Kidney epithelial cell (primary cell): ENCODE measurements around the gene NINL. TPM values are rescaled to one million over a fixed set of nuclear protein-coding genes. Genes with fewer than 3 reads are reported as not detected.

Experiments used
- DNase-seq: peaks from one replicate; pipeline ENCODE4 v3.0.0-alpha.2; 2010; ENCODE audit warnings: low read depth
- H3K27me3 ChIP-seq: 2 replicates; pipeline ENCODE4 v1.6.0; 2011; ENCODE audit warnings: low read length; ENCODE audit not compliant: control insufficient read depth, insufficient read depth
- H3K36me3 ChIP-seq: 2 replicates; pipeline ENCODE4 v1.5.1; 2011; ENCODE audit warnings: low read length; ENCODE audit not compliant: control insufficient read depth, insufficient read depth
- H3K4me3 ChIP-seq: 2 replicates; pipeline ENCODE4 v1.5.1; 2011; ENCODE audit warnings: low read depth, mild to moderate bottlenecking, control low read depth, low read length
- CTCF ChIP-seq: IDR thresholded peaks from 2 replicates; pipeline ENCODE4 v1.5.1; 2011; ENCODE audit warnings: mild to moderate bottlenecking, moderate library complexity, low read length, control low read depth, inconsistent platforms; ENCODE audit not compliant: insufficient read depth, poor library complexity, severe bottlenecking
- total RNA-seq: library from RNA; depleted of rRNA; stranded (reverse); fragments of >200 nt; gene quantifications from 2 replicates; pipeline ENCODE4 v1.2.3, GENCODE V29; 2015

The NINL gene
- total RNA-seq, 1 donor from 2014 or later: 19.6 TPM

- Histone ChIP-seq H3K27me3 (no peaks in the 10 kb centered on the region), H3K4me3 (no peak overlapping the region), H3K36me3 (no peaks in the 10 kb centered on the region)
- no peak for DNase-seq
- no peak for TF ChIP-seq CTCF
These were observed 93.8 kb downstream of the NINL start for GRCh38 chr20:25491446-25492038.

DNA sequence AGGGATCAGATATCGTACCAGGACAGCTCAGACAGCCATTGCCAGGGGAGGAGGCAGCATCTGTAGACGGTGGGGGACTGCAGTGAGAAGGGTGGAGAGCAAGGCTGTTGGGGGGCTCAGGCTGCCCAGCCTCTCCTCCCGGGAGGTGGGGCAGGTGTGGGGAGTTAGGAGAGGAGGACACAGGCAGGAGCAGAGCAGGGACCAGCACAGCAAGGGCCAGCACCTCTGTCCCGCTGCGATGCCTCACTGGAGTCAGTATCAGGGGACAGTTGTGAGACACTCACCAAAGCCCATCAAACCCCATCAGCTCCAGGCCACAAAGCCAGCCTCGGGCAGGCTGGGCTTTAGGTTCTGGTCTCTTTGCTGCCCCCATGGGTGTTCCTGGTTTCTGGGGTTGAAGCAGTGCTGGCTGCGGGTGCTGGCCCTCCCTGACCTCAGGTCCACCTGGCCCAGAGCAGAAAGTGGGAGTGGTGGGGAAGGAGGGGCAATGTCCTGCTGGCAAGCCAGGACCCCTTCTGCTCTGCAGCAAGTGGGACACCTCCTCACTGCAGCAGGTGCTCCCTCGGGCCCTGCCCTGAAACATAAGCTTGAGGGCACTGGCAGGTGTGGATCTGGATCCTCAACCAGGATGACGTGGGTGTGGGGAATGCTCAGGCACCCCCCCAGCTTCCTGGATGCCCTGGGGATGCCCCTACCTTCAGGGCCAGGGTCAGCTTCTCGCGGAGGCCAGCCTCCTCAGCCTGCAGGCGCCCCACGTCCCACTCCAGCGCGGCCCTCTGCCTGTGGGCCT is 94.5 kb downstream of the NINL start:
- Histone ChIP-seq H3K4me3 (no peak overlapping the region), H3K27me3 (no peaks in the 10 kb centered on the region), H3K36me3 (no peaks in the 10 kb centered on the region)
- no peak for DNase-seq
- TF ChIP-seq CTCF: no peak

- H3K4me3 ChIP-seq: no peak overlapping the region
- no peak for DNase-seq
- no peak for TF ChIP-seq CTCF
- H3K36me3 ChIP-seq: no peaks in the 10 kb centered on the region
- H3K27me3 ChIP-seq: no peaks in the 10 kb centered on the region
These were observed 96.0 kb downstream of the NINL start for GRCh38 chr20:25489221-25489871.

GRCh38 chr20:25487975-25488374 is 97.4 kb downstream of the NINL start:
- no peak for DNase-seq
- no peak for TF ChIP-seq CTCF
- no peak overlapping the region for H3K4me3 ChIP-seq

DNA sequence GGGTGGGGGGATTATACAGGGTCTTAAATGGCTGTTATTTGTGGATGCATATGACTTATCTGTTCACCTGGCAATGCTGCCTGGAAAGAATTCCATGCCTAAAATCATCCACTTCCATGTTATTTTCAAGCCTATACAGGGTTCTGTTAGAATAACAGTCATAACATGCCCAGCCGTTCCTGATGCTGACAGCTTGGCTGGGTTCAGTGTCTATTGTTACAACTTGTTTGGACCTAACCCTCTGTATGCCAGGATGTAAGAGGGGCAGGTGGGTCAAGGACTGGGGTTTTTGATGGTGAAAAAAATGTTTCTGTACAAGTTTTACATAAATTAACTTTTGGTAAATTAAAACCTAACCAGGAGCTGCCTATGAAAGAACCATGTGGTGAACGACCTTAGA is 98.0 kb downstream of the NINL start:
- Histone ChIP-seq H3K27me3 (no peaks in the 10 kb centered on the region), H3K4me3 (no peak overlapping the region), H3K36me3 (no peaks in the 10 kb centered on the region)
- no peak for DNase-seq
- TF ChIP-seq CTCF: no peak

More at GRCh38 chr20:25487975-25488374, 97.4 kb downstream of the NINL start:
- Histone ChIP-seq H3K36me3 (no peaks in the 10 kb centered on the region), H3K27me3 (no peaks in the 10 kb centered on the region)

GRCh38 chr20:25486377-25486776 is 99.0 kb downstream of the NINL start:
- no peak overlapping the region for H3K4me3 ChIP-seq
- no peak for DNase-seq
- TF ChIP-seq CTCF: no peak
- no peaks in the 10 kb centered on the region for H3K36me3 ChIP-seq
- H3K27me3 ChIP-seq: no peaks in the 10 kb centered on the region
